ENCODE measurements around the gene SMPD3. TPM values are rescaled to one million over a fixed set of nuclear protein-coding genes. Genes with fewer than 3 reads are reported as not detected.

SMPD3 gene
- total RNA-seq, 1 donor from 2014 or later: 6.7 TPM

DNA sequence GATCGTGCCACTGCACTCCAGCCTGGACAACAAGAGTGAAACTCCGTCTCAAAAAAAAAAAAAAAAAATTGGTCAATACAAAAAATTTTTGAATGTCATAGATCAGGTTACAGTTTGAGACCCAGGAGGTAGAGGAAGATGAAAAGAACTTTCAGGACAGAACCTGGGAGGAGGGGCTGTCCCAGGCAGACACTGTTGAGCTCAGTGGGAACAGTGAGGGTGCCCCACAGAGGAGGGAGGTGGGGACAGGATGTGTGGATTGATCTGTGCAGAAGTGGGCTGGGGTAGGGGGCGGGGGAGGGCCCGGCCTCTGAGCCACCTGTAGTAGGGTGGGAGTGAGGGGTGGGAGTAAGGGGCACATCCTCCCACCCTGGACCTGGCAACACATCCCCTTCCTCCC lies 79.1 kb downstream of the SMPD3 start:
- DNase-seq: no peak

DNA sequence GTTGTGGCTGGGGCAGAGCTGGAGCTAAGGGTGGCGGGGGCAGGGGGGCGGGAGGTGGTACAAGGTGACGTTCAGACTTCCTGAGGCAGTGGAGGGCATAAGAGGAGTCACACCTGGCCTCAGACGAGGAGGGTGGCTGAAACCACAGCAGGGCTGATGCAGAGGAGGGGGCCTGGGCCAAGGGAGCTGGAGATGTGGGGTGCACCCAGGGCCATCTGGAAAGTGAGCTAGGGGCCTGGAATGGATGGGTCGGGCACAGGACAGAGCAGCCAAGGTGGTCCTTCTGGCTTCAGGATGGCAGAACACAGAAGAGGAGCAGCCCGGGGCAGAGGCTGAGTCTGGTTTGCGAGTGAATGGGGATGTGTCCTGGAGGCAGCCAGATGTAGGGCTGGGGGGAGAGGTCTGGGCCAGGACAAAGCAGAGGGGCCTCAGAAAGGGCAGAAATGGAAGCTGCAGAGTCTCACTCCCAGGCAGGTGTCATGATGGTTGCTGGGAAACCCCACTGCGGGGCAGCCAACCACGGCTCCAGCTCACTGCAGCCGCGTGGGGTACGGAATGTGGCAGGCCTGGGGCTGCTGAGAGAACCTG lies 79.9 kb downstream of the SMPD3 start:
- no peak for DNase-seq

DNA sequence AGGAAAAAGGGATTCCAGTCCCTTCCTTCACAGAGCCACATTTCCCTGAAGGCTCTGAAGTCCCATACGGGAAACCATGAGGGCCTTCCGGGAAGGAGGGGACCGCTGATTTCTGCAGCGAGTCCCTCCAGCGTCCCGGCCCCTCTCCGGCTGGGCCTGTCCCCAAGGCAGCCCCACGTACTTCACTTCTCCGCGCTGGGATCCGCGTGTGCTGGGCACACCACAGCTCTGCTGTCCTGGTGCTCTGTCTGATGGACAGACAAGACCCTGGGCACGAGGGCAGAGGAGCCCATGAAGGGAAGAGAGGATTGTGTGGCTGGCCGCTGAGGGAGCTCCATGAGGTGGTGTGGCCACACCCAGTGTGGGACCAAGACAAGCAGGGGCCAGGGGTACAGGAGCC lies 80.4 kb downstream of the SMPD3 start:
- DNase-seq: no peak

DNA sequence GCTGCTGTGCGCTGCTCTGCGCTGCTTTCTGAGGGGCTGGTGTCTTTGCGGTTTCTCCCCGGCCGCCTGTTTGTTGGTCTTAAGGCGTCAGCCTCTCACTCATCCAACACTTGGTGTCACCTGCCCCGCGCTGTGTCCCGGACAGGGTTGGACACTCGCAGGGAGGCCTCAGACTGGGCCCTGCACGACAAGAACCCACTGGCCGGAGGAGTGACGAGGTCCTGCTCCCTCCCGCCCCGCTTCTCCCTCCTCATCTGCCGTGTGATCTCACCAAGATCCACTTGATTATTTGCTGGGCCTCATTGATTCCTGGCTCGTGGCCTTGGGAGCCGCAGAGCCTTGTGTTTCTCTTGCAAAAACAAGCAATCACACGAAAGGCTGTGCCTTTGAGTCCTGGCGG lies 80.9 kb downstream of the SMPD3 start:
- DNase-seq: no peak

DNA sequence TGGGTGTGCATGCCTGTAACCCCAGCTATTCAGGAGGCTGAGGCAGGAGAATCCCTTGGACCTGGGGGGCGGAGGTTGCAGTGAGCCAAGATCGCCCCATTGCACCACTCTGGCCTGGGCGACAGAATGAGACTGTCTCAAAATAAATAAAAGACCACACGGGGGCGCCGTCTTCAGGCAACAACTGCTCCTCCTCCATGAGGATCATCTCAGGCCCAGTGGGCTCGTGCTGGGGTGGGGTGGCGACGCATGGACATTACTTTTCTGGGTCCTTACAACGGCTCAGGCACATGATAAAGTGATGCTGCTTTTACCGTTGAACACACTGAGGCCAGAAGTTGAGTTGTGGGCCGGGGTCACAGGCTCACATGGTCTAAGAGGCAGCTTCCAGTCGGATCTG lies 81.3 kb downstream of the SMPD3 start:
- no peak for DNase-seq

DNA sequence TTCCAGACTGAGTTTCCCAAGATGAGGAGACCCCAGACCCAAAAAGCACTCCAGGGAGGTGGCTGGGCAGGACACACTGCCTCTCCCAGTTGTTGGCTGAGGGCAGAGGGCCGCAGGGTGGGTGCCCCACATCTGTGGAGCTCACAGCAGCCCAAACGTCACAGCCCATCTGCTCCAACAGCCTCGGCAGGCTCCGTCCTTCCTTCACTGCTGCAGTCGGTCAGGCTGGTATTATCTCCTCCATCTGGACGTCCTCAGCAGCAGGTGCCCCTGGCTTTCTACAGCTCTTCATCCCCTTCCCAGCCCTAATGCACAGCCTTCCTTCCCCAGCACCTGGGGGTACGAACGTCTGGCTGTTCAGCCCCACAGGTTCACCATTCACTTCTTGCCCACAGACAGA lies 82.2 kb downstream of the SMPD3 start:
- no peak for DNase-seq

DNA sequence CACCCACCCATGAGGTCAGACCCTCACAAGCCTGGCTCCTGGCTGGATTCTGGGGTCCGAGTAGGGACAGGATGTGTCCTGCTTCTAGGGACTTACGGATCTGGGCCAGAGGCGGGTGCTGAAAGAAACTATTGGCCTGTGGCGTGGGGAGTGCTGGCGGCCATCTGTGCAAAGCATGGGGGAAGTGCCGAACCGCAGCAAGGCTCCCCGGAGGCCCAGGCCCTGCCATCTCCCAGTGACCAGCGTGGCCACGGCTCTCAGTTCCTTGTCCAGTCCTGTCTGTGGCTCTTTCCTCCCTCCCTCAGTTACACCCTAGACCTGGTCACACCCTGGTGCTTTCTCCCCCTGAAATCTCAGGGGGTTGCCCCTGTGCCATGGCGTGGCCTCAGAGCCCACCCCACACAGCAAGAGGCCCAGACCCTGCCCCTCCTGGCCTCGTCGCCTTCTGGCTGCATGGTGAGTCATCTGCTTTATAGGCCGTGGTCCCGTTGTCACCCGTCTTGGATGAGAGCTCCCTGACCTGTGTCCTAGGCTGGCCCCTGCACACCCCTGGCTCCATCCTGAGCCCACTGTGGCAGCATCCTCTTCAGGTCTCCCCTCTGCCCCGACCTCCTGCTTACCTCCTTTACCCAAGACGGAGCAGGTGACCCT lies 83.0 kb downstream of the SMPD3 start:
- no peak for DNase-seq

DNA sequence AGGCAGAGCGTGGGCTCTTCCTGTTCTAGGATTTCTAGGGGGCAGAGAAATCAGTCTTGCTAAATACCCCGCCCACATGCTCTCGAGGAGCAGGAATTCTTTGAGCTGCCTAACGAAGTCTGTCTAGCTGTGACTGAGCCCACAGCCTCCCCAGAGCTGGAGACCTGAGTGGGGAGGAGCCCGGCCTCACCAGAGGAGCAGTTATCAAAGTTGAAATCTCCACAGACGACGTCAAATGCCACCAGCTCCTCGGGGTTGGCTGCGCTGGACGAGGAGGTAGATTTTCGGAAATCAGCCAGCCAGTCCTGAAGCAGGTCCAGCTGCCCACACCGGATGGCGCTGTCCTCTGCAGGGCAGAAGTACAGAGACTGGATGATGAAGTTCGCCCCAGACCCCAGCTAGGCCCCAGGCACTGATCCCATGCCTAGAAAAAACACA lies 83.7 kb downstream of the SMPD3 start:
- DNase-seq: no peak

DNA sequence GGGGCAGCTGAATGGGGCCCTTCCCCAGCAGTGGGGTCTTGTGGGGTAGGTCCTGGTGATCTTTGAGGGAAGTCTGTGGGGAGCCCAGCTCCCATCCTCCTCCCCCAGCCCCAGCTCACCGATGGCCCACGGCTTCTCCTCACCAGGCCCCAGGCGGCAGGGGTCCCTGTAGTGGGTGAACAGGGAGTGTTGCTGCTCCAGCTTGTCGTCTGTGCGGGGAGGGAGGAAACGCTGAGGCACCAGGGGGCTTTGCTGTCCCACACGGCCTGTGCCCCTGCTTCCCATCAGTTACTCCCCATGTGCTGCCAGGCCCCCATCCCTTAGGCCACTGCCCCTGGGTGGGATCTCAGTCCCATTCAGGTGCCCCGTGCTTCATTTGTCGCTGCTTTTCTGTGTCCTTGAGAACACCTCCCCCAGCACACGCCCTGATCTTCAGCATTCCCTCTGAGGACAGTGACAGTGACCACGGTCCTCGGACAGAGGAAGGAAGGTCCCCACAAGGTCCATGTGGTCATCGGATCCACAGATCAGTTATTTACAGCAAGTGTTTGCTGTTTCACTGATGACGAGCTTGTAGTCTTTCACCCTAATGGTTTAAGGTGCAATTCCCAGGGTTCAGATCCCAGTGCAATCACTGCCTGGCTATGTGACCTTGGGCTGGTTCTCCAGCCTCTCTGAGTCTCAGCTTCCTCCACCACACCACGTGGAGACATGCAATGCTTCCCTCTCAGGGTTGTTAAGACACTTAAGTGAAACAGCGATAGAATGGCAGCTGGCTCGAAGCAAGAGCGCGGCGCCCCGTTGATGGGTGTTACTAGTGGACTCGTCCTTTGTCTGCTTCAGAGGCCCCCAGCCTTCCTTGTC lies 84.4 kb downstream of the SMPD3 start:
- DNase-seq: no peak

DNA sequence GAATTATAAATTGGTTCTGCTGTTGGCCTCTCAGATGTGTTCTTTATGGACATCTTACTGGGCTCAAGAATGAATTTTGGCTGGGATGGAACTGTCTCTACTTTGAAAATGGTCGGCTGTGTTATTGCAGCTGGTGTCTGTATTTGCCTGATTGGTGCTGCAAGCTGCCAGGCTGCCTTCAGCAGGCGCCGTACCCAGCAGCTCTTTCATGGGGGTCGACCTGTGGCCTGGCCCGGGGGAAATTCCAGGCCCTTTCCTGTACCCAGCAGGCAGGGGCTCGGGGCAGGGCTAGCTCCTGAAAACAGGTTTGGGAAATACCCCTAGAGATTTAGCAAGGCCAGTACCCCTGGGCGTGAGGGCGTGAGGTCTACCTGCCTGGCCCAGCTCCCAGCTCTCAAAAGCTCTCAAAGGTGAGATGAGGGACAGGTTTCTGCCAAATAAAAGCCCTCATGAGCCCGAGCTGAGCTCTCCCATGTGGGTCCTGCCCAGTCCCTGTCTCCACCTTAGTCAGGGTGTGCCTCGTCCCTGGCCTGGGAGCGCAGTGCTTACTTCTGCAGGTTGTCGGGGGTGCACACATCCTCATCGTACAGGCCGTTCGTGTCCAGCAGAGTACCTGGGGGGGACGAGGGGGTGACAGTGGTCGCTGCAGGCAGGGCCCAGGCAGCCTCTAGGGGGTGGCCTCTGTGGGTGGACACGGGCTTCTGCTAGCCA lies 85.2 kb downstream of the SMPD3 start:
- DNase-seq: no peak

DNA sequence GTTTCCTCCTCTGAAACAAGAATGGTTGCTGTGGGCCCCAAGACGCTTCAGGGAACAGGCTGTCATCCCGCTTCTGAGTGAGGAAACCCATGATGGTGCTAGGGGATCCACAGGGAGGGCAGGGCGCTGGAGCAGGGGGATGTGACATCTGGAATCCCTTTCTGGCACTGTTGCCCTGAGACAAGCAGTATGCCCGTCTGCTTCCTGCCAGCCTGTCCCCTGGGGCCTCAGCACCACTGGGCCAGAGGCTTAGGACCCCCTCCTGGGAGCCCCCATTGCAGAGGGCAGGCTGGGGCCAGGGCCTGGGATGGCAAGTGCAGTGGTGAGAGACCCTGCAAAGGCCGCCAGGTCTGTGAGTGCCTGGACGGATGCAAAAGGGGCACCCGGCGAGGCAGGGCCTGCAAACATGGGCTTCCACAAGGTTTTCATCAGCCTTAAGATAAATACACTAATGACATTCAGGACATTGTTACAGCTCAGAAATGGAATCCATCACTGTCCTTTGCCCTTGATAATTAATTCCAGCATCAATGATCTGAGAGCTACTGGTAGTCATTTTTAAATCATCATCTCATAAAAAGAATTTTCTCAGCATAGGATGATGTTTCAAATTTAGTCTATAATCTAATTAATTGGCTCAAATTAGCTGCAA lies 85.9 kb downstream of the SMPD3 start:
- no peak for DNase-seq

DNA sequence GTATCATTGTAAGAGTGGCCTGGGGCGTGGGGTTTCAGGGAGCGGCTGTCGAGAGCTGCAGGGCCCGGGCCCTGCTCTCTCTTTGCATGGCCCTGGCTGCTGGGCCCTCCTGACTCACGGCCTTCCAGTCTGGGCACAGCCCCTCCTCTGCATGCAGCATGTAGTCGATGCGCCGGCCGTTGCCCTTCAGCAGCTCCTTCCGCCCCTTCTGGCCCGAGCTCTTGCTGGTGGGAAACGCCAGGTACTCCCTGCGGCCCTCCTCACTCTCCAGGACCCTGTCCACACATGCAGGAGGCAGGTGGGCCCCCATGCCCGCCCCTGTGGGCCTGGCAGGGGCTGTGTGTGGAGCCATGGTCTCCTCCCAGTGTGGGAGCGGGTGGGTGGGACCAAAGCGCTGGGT lies 86.8 kb downstream of the SMPD3 start:
- no peak for DNase-seq

DNA sequence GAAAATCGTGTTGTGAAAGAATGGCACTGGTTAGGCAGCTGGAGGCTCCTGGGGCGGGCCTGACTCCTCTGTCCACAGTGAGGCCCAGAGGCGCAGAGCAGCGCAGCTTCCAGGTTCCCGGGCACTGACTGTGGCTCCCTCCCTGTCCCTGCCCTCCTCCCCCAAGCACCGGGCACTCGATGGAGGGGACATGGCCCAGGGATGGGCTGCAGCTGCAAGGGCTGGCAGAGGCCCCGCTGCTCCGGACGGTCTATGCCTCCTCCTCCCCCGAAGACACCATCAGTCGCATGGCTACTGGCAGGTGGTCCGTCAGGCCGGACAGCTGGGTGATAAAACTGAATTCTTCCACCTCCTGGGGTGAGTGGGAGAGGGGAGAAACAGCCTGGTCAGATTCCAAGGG lies 87.4 kb downstream of the SMPD3 start:
- no peak for DNase-seq

DNA sequence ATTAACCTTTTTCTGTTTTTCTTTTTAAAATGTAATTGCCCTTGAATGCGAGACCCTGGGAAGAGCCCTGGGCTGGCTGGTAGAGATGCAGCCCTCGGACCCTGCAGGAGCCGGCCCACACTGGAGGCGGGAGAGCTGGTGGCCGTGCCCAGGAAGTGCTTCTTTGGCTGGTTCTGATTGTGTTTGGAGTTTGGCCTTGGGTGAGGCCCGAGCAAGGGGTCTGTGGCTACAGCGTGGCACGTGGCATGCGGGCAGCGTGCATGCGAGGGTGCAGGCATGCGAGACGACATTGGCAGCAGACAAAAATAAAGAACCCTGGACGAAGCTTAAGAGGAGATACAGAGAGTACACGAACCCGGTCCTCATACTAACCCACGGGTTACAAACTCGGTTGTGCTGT lies 87.8 kb downstream of the SMPD3 start:
- DNase-seq: no peak

DNA sequence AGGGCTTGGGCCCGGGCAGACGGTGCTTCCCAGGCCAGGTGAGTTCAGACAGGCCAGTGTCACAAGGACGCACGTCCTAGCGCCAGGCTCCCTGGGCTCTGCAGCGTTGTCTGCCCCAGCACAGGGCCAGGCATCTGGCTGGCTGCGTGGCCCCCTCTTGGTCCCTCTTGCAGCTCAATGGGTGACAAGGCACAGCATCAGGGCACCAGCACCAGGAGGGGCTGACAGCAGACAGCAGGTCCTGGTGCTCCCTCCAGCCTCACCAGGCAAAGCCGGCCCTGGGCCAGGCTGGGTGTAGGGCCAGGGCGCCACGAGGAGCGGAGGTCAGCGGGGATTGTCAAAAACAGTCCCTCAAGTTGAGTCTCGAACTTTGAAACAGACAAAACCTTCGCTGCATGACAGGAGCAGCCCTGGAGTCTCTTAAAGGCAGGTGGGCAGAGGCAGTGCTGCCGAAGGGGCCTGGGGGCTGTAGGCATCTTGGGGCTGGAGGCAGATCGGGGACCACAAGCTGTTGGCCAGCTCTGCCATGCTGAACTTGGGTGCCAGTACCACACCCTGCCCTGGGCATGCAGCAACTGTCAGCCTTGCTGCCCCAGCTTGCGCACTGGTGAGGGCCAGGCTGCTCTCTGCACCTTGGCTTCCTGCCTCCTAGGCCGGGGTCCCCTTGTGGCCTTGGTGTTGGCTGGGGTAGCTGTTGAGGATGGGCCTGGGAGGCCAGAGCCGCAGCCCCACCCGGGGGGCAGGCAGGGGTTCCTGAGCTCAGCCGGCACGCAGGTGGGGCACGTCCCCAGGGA lies 88.7 kb downstream of the SMPD3 start:
- DNase-seq: no peak

DNA sequence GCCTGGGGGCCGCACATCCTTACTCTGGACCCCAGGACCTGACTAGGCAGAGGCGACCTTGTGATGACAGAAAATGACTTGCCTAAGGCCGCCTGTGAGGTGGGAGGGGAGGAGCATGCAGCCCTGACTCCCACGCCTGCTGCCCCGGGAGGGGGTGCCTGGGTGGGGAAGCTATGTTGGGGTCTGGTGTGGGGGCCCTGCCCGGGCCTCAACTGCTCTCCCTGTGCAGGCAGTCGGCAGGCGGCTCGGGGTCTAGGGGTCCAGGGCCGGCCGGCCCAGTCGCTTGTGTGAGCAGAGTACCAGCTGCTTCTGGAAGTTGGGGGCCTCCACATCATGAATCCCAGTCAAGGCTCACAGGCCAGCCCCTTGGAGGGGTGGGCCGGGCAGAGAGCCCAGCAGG lies 89.4 kb downstream of the SMPD3 start:
- no peak for DNase-seq

DNA sequence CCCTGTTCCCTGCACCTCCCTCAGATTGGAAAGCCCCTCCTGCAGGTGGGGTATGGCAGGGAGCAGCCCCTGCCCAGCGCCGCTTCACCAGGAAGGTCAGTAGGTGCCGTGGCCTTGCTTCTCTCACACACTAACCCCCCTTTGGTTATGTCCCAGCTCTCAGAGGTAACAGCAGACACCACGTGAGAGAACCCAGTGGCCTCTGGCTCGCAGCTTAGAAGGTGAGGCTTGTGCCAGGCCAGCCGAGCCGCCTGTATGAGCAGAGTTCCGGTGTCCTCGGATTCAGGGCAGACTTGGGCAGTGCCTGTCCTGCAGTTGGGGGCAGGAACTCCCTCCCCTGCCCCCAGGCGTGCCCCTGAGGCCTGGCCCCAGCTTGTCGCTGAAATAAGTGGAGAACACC lies 90.4 kb downstream of the SMPD3 start:
- no peak for DNase-seq

DNA sequence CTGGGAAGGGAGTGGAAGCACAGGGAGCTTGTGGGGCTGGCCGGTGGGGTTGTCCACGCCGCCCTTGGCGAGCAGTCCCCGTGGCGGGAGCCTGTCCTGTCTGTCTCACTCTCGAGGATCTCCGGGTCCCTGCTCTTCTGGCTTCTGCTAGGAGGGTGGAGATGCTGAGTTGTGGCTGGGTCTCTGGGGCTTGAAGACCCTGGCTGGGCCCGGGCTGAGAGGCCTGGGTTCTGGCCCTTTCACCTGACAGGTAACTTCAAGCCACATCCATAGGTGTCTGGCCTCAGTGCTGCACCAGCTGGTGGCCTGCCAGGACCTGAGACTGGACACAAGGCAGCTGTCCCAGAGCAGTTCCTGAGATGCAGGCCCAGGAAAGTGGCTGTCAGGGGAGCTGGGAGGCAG lies 90.8 kb downstream of the SMPD3 start:
- no peak for DNase-seq

DNA sequence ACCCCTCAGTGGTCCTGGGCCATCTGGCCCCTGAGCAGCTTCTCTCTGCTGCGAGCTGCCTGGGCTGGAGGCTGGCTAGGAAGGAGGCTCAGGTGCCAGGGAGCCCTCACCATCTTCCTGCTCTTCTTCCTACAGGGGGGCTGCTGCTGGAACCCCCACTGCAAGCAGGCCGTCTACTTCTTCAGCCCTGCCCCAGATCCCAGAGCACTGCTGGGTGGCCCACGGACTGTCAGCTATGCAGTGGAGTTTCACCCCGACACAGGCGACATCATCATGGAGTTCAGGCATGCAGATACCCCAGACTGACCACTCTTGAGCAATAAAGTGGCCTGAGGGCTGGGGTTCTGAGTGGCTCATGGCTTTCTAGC lies 91.4 kb downstream of the SMPD3 start:
- no peak for DNase-seq

DNA sequence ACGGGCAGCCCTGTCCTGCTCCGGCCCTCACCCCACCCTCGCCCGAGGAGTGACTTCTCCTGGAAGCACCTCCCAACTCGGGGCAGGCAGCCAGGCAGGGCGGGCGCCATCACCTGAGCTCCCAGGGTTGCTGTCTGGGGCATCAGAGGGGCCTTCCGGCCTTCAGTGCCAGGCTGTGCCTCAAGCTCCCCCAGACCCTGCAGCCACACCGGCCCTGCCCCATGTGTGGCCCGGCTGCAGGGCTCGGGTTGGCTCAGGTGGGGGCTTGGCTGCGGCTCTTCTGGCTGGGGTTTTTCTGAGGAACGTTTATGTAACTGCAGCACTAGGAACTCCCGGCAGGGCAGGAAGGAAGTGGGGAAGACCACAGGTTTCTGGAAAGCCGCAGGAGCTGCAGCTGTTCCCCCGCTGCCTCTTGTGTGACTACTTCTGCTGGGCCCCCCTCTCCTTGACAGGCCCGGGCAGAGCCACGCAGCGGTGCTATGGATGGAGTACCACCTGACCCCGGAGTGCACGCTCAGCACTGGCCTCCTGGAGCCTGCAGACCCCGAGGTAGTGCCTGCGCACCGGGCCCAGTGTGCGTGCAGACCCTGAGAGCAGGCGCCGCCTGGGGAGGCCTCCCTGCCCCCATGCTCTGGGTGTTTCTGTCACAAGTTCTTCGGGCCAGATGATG lies 91.9 kb downstream of the SMPD3 start:
- DNase-seq: no peak
